ENCODE data around the gene ITPKB. TPM values are rescaled to one million over a fixed set of nuclear protein-coding genes. Genes with fewer than 3 reads are reported as not detected.

ITPKB gene
- polyA plus RNA-seq, 1 of the 3 experiments (the other 2 are of a cell fraction) = 2.4 TPM

GRCh38 chr1:226702957-226703831 lies 35.9 kb downstream of the ITPKB start (continued):
- no peak for TF ChIP-seq SIN3A (IDR thresholded peaks at IDR 0.05; ENCODE audit: borderline replicate concordance, low read depth, low read length)
- TF ChIP-seq NFIC (IDR thresholded peaks at IDR 0.05; ENCODE audit: borderline replicate concordance) = no peak; the same call in 1 of the 2 replicates
- no peak for TF ChIP-seq TEAD4 (IDR thresholded peaks at IDR 0.05; ENCODE audit: borderline replicate concordance, insufficient read depth)
- TF ChIP-seq RAD21 (IDR thresholded peaks at IDR 0.05; ENCODE audit: low read length) = no peak
- no peak for TF ChIP-seq FOXJ3 (CRISPR knock-in tag; IDR thresholded peaks at IDR 0.05)
- no peak for TF ChIP-seq IRF3 (IDR thresholded peaks at IDR 0.05; ENCODE audit: low read depth, low read length)
- TF ChIP-seq SMC3 (IDR thresholded peaks at IDR 0.05; ENCODE audit: low read depth, low read length) = no peak
- TF ChIP-seq YY1 (IDR thresholded peaks at IDR 0.05; ENCODE audit: low read depth) = no peak
- no peak for TF ChIP-seq CTCF (IDR thresholded peaks at IDR 0.05)

GRCh38 chr1:226702318-226702956 lies 36.6 kb downstream of the ITPKB start:
- H3K36me3 ChIP-seq (replicated peaks in 1 of 2; ENCODE audit: control insufficient read depth in 1 of 2, insufficient read depth in 2 of 2, low read length in 1 of 2) = no peaks in the 10 kb centered on the region
- H3K27ac ChIP-seq (ENCODE audit: low read depth in 2 of 2, low read length in 1 of 2) = peak overlapping the region; percentile 43 to 90; a peak in 3 of 4 replicates
- CTCF ChIA-PET = interaction anchor here (1.1 to 1.3 kb wide), 3 partner anchors 9 to 99 kb away, joined by 3 to 4 read pairs (median 3); no protein-coding TSS in a partner anchor
- H3F3A ChIP-seq (replicated peaks; ENCODE audit: insufficient read depth) = peaks cover 4% of the 10 kb centered on the region
- TF ChIP-seq TCF12 (IDR thresholded peaks at IDR 0.05) = no peak
- no peak for TF ChIP-seq SMC3 (IDR thresholded peaks at IDR 0.05; ENCODE audit: low read depth, low read length)
- TF ChIP-seq USF2 (IDR thresholded peaks at IDR 0.05; ENCODE audit: borderline replicate concordance, low read depth, low read length) = no peak
- TF ChIP-seq FOXJ3 (CRISPR knock-in tag; IDR thresholded peaks at IDR 0.05) = no peak
- no peak for TF ChIP-seq RFX5 (IDR thresholded peaks at IDR 0.05; ENCODE audit: low read length)
- no peak for TF ChIP-seq NFIC (IDR thresholded peaks at IDR 0.05; ENCODE audit: borderline replicate concordance)
- no peak for TF ChIP-seq CTCF (IDR thresholded peaks at IDR 0.05)
- no peak for TF ChIP-seq TAF1 (IDR thresholded peaks at IDR 0.05; ENCODE audit: borderline replicate concordance, low read depth, low read length)
- TF ChIP-seq USF1 (IDR thresholded peaks at IDR 0.05; ENCODE audit: borderline replicate concordance, low read depth) = no peak
- TF ChIP-seq NRF1 (IDR thresholded peaks at IDR 0.05; ENCODE audit: low read depth, low read length) = no peak
- H3K9me3 ChIP-seq = no peaks in the 10 kb centered on the region
- no peak for DNase-seq
- H2AFZ ChIP-seq (ENCODE audit: low read depth) = peak overlapping the region; percentile 98; the same call in 1 of the 2 replicates
- POLR2A ChIA-PET = interaction anchor here (1.1 to 1.4 kb wide), 2 partner anchors 10 to 15 kb away, joined by 3 read pairs; no protein-coding TSS in a partner anchor
- peak overlapping the region; percentile 55 to 74; a peak in 2 of 4 replicates for H3K4me3 ChIP-seq (ENCODE audit: low read depth in 2 of 2, low read length in 1 of 2)
- H3K9ac ChIP-seq = no peak overlapping the region
- no peaks in the 10 kb centered on the region for H4K20me1 ChIP-seq (ENCODE audit: insufficient read depth)
- no peaks in the 10 kb centered on the region for H3K27me3 ChIP-seq (ENCODE audit: insufficient read depth)
- no peaks in the 10 kb centered on the region for H3K9me2 ChIP-seq
- H3K79me2 ChIP-seq (ENCODE audit: insufficient read depth) = no peaks in the 10 kb centered on the region
- H3K4me2 ChIP-seq = peak overlapping the region; percentile 85
- peaks cover 8 to 27% of the 10 kb centered on the region in 2 experiments; a peak in 3 of 4 replicates for H3K4me1 ChIP-seq (ENCODE audit: control insufficient read depth in 1 of 2, insufficient read depth in 2 of 2, low read depth in 1 of 2, low read length in 1 of 2)
- 96% methylated on average over 12 of the region's 12 CpGs for WGBS (ENCODE audit: low lambda C conversion rate)
